ENCODE data around the gene TNFRSF6B. TPM values are rescaled to one million over a fixed set of nuclear protein-coding genes. Genes with fewer than 3 reads are reported as not detected.

The TNFRSF6B gene
- total and polyA plus RNA-seq, 2 donors (not counting 1 experiment from before 2014, with no cell fraction given), result 3.8 to 35.2 TPM

DNA sequence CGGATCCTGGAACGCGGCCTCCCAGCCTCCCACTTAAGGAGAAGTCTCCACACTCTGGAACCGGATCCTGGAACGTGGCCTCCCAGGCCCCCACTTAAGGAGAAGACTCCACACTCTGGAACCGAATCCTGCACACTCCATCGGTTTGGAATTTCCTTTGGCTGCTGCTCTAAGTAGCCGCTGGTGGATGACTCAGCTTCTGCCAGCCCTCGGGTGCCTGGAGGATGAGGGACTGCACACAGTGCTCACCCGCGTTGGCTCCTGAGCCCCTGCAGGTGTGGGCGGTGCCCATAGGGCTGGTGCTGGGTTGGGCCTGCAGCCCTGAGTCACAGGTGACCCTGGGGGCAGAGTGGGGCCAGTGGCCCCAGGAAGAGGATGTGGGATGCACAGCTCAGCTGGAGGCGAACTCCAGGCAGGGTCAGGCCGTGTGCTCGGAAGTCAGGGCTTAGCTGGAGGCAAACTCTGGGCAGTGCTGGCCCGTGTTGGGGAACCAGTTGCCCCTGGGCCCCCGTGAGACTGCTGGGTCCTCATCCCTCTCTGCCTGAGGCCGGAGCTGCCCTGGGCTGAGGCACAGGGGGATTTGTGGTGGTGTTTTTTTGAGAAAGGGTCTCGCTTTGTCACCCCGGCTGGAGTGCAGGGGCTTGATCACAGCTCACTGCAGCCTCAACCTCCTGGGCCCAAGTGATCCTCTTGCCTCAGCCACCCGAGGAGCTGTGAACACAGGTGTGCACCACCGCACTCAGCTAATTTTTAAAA lies 13.9 kb upstream of the TNFRSF6B start:
- H2AFZ ChIP-seq (ENCODE audit: low read length), result no peak overlapping the region

DNA sequence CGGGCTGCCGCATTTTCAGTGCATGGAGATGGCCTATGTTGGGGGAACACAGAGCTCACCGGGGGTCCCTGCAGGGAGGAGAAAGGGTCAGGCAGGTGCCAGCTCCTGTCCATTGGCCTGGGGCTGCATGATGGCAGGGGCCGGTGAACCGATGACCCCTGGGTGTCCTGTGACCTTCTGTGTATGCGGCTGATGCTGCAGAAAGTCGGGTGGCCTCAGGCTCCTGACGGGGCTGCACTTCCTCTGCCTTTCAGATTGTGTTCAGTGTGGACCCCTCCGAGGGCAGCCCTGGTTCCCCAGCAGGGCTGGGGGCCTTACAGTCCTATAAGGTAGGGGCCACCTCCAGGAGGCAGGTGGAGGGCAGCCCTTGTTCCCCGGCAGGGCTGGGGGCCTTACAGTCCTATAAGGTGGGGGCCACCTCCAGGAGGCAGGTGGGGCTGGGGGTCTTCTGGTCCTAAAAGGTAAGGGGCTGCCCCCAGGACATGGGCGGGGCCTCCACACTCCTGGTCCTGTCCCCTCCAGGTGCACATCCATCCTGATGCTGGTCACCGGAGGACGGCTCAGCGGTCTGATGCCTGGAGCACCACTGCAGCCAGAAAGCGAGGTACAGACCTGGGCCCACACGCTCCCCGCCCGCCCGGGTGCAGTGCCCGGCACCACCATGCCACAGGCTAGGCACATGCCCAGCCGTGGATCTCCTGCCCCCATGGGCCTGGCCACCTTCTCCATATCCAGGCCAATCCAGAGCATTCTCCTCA lies 11.0 kb upstream of the TNFRSF6B start:
- no peak for DNase-seq (ENCODE audit: low read depth in 2 of 2)
- TF ChIP-seq, protein P1, sequence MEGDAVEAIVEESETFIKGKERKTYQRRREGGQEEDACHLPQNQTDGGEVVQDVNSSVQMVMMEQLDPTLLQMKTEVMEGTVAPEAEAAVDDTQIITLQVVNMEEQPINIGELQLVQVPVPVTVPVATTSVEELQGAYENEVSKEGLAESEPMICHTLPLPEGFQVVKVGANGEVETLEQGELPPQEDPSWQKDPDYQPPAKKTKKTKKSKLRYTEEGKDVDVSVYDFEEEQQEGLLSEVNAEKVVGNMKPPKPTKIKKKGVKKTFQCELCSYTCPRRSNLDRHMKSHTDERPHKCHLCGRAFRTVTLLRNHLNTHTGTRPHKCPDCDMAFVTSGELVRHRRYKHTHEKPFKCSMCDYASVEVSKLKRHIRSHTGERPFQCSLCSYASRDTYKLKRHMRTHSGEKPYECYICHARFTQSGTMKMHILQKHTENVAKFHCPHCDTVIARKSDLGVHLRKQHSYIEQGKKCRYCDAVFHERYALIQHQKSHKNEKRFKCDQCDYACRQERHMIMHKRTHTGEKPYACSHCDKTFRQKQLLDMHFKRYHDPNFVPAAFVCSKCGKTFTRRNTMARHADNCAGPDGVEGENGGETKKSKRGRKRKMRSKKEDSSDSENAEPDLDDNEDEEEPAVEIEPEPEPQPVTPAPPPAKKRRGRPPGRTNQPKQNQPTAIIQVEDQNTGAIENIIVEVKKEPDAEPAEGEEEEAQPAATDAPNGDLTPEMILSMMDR (conservative IDR thresholded peaks at IDR 0.05 in 1 of 2, IDR thresholded peaks at IDR 0.05 in 1 of 2; ENCODE audit: low read depth in 1 of 2, low read length in 2 of 2), result no peak
- TF ChIP-seq EZH2 (IDR thresholded peaks at IDR 0.05; ENCODE audit: low read length, missing control alignments), result no peak
- Histone ChIP-seq H4K20me1 (ENCODE audit: control insufficient read depth, extremely low read depth, insufficient read depth, low read length) (no peaks in the 10 kb centered on the region), H3K9me3 (ENCODE audit: control insufficient read depth, insufficient read depth, low read depth, low read length) (no peaks in the 10 kb centered on the region), H2AFZ (ENCODE audit: low read length) (no peak overlapping the region), H3K36me3 (ENCODE audit: control insufficient read depth, insufficient read depth, low read length) (peaks cover 31% of the 10 kb centered on the region), H3K4me2 (ENCODE audit: extremely low read depth, insufficient read depth, low read length) (no peak overlapping the region), H3K27ac (ENCODE audit: insufficient read depth, low read length) (peak overlapping the region; percentile 98), H3K79me2 (ENCODE audit: control insufficient read depth, insufficient read depth, low read length) (peaks cover 2% of the 10 kb centered on the region), H3K9ac (ENCODE audit: insufficient read depth, low read length) (peak overlapping the region; percentile 69), H3K4me1 (ENCODE audit: control insufficient read depth, extremely low read depth, insufficient read depth, low read length) (peaks cover 36% of the 10 kb centered on the region), H3K27me3 (ENCODE audit: control insufficient read depth, insufficient read depth, low read length) (no peaks in the 10 kb centered on the region), H3K4me3 (replicated peaks in 1 of 4; ENCODE audit: control extremely low read depth in 1 of 4, insufficient read depth in 1 of 4, low read depth in 3 of 4, low read length in 4 of 4) (no peak overlapping the region)

More for the DNA sequence above, 13.9 kb upstream of the TNFRSF6B start:
- Histone ChIP-seq H3K79me2 (ENCODE audit: control insufficient read depth, insufficient read depth, low read length) (peaks cover 2% of the 10 kb centered on the region), H3K36me3 (ENCODE audit: control insufficient read depth, insufficient read depth, low read length) (peaks cover 35% of the 10 kb centered on the region), H3K9me3 (ENCODE audit: control insufficient read depth, insufficient read depth, low read depth, low read length) (no peaks in the 10 kb centered on the region), H3K27me3 (ENCODE audit: control insufficient read depth, insufficient read depth, low read length) (no peaks in the 10 kb centered on the region), H3K4me2 (ENCODE audit: extremely low read depth, insufficient read depth, low read length) (no peak overlapping the region), H3K9ac (ENCODE audit: insufficient read depth, low read length) (peak overlapping the region; percentile 1), H3K4me1 (ENCODE audit: control insufficient read depth, extremely low read depth, insufficient read depth, low read length) (peaks cover 30% of the 10 kb centered on the region), H4K20me1 (ENCODE audit: control insufficient read depth, extremely low read depth, insufficient read depth, low read length) (no peaks in the 10 kb centered on the region), H3K27ac (ENCODE audit: insufficient read depth, low read length) (peak overlapping the region; percentile 83), H3K4me3 (replicated peaks in 1 of 4; ENCODE audit: control extremely low read depth in 1 of 4, insufficient read depth in 1 of 4, low read depth in 3 of 4, low read length in 4 of 4) (no peak overlapping the region)
- peak; percentile 95 to 99 for DNase-seq (ENCODE audit: low read depth in 2 of 2)
- no peak for TF ChIP-seq EZH2 (IDR thresholded peaks at IDR 0.05; ENCODE audit: low read length, missing control alignments)
- TF ChIP-seq, protein P1 (conservative IDR thresholded peaks at IDR 0.05 in 1 of 2, IDR thresholded peaks at IDR 0.05 in 1 of 2; ENCODE audit: low read depth in 1 of 2, low read length in 2 of 2), result no peak

DNA sequence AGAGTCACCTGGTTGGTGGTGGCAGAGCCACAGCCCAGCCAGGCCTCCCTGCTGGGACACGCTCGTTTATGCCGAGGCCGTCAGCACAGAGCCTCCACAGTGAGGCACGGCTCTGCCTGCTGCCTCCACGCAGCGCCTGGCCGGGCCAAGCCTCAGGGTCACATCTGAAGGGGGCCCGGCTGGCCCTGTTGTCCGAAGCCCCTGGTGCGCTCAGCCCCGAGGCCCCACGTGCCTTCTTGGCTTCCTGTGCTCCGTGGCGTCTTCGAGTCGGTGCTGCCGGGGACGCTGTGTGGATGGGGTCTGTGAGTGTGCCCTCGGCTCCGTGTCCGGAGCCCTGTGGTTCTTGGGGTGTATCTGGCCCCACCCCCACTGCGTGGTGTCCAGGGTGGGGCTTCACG lies 10.4 kb upstream of the TNFRSF6B start:
- H3K4me3 ChIP-seq (replicated peaks in 1 of 4; ENCODE audit: control extremely low read depth in 1 of 4, insufficient read depth in 1 of 4, low read depth in 3 of 4, low read length in 4 of 4), result no peak overlapping the region
- H3K36me3 ChIP-seq (ENCODE audit: control insufficient read depth, insufficient read depth, low read length), result peaks cover 28% of the 10 kb centered on the region
- TF ChIP-seq EZH2 (IDR thresholded peaks at IDR 0.05; ENCODE audit: low read length, missing control alignments), result no peak
- TF ChIP-seq, protein P1 (conservative IDR thresholded peaks at IDR 0.05 in 1 of 2, IDR thresholded peaks at IDR 0.05 in 1 of 2; ENCODE audit: low read depth in 1 of 2, low read length in 2 of 2), result no peak
- H3K79me2 ChIP-seq (ENCODE audit: control insufficient read depth, insufficient read depth, low read length), result peaks cover 2% of the 10 kb centered on the region
- no peak overlapping the region for H3K4me2 ChIP-seq (ENCODE audit: extremely low read depth, insufficient read depth, low read length)
- H3K9me3 ChIP-seq (ENCODE audit: control insufficient read depth, insufficient read depth, low read depth, low read length), result no peaks in the 10 kb centered on the region
- H3K9ac ChIP-seq (ENCODE audit: insufficient read depth, low read length), result peak overlapping the region; percentile 69
- peak overlapping the region; percentile 98 for H3K27ac ChIP-seq (ENCODE audit: insufficient read depth, low read length)
- no peak for DNase-seq (ENCODE audit: low read depth in 2 of 2)
- H4K20me1 ChIP-seq (ENCODE audit: control insufficient read depth, extremely low read depth, insufficient read depth, low read length), result no peaks in the 10 kb centered on the region
- no peaks in the 10 kb centered on the region for H3K27me3 ChIP-seq (ENCODE audit: control insufficient read depth, insufficient read depth, low read length)
- peaks cover 36% of the 10 kb centered on the region for H3K4me1 ChIP-seq (ENCODE audit: control insufficient read depth, extremely low read depth, insufficient read depth, low read length)
- no peak overlapping the region for H2AFZ ChIP-seq (ENCODE audit: low read length)

Measured in fibroblast of lung (primary cell).